Measurements from ENCODE around the gene TBC1D2B.
A peak's percentile ranks its signal among the peaks of the same experiment; 100 is the strongest.

TBC1D2B gene

DNA sequence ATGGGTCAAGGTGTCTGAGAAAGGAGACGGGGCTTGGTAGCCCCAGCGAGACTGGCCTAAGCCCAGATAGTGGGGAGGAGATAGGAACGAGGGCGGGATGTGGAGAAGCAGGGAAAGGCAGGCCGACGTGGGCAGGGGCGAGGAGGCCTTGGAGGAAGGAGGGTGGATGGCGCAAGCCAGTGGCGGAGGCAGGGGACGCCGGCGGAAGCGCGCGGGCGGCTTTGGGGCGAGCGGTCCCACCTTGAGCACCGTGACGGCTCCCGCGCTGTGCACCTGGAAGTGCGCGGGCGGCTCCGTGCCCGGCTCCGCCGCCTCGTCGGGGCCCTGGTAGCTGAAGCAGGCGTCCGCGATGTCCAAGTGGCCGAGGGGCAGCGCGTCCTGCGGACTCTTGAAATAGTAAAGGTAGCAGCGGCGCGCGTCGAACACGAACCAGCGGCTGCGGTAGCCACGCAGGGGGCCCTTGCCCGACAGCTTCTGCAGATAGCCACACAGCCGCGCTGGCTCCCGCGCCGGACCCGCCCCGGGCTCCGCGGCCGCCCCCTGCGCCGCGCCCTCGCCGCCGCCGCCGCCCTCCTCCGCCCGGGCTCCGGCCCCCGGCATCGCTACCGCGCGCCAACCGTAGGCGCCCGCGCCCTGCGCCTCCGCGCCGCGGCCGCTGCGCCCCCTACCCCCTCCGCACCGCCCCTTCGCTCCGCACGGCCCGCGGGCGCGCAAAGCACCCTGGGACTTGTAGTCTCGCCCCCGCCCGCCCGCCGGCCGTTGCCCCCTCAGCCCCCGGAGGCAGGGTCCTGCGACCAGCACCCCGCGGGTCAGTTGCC lies at the start of gene TBC1D2B:
Gene TBC1D2B (minus strand): TSS at position 659 of the 818 bp plus-strand sequence. CDS start 59 bp downstream, at position 600.
- H3K36me3 Mint-ChIP-seq (ENCODE audit: low read depth) = no peaks in the 10 kb centered on the region
- TF ChIP-seq, protein P1, sequence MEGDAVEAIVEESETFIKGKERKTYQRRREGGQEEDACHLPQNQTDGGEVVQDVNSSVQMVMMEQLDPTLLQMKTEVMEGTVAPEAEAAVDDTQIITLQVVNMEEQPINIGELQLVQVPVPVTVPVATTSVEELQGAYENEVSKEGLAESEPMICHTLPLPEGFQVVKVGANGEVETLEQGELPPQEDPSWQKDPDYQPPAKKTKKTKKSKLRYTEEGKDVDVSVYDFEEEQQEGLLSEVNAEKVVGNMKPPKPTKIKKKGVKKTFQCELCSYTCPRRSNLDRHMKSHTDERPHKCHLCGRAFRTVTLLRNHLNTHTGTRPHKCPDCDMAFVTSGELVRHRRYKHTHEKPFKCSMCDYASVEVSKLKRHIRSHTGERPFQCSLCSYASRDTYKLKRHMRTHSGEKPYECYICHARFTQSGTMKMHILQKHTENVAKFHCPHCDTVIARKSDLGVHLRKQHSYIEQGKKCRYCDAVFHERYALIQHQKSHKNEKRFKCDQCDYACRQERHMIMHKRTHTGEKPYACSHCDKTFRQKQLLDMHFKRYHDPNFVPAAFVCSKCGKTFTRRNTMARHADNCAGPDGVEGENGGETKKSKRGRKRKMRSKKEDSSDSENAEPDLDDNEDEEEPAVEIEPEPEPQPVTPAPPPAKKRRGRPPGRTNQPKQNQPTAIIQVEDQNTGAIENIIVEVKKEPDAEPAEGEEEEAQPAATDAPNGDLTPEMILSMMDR (IDR thresholded peaks at IDR 0.05; ENCODE audit: unreplicated experiment in 3 of 3) = no peak
- peak within 1 kb of the TSS; percentile 94 to 100 (median 98) for H3K4me3 Mint-ChIP-seq
- H3K4me1 Mint-ChIP-seq = peaks cover 29% of the 10 kb centered on the region
- no peaks in the 10 kb centered on the region for H3K27me3 Mint-ChIP-seq (ENCODE audit: low read depth)
- H3K27ac Mint-ChIP-seq = peak within 1 kb of the TSS; percentile 76 to 98 (median 90)
- no peaks in the 10 kb centered on the region for H3K9me3 Mint-ChIP-seq

DNA sequence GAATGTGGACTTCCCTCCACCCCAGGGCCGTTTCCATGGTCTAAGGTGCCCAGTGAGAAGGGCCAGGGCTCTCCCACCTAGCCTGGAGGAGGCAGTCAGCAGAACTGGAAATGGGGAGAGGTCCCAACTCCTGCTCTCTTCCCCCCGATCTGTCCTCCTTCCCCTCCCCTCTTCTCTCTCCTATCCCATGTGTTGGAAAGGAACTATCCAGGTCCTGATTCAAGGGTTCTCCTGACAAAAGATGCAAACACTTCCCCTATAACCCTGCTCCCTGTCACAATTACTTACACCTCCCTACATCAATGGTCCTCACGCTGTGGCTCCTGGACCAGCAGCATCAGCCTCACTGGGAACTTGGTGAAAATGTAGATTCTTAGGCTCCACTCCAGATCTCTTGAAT lies 47.8 kb upstream of the TBC1D2B start:
- Mint-ChIP-seq H3K36me3 (ENCODE audit: low read depth) (no peaks in the 10 kb centered on the region), H3K9me3 (no peaks in the 10 kb centered on the region), H3K27ac (no peak overlapping the region), H3K27me3 (ENCODE audit: low read depth) (peaks cover 10% of the 10 kb centered on the region), H3K4me3 (no peak overlapping the region), H3K4me1 (no peaks in the 10 kb centered on the region)
- TF ChIP-seq, protein P1 (IDR thresholded peaks at IDR 0.05; ENCODE audit: unreplicated experiment in 3 of 3) = no peak

DNA sequence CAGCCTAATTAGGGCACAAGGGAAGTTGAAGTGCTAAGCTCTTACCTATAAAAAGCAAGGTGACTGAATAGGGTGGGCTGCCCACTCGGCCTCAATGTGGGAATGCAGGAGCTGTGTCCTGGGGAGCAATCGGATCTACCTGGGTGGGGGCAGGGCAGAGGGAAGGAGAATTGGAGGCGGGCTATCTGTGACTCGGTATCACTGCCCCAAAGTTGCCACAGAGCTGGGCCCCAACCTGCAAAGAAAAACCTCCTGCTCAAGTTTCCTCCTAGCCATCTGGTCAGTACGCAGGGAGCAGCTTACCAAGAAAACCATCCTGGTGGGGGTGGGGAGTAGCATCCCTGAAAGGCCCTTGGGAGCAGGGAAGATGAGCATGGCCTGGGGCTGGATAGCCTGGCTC lies 43.0 kb upstream of the TBC1D2B start:
- no peaks in the 10 kb centered on the region for H3K4me1 Mint-ChIP-seq
- H3K4me3 Mint-ChIP-seq = no peak overlapping the region
- no peaks in the 10 kb centered on the region for H3K27me3 Mint-ChIP-seq (ENCODE audit: low read depth)
- TF ChIP-seq, protein P1 (IDR thresholded peaks at IDR 0.05; ENCODE audit: unreplicated experiment in 3 of 3) = no peak
- H3K27ac Mint-ChIP-seq = no peak overlapping the region
- H3K9me3 Mint-ChIP-seq = no peaks in the 10 kb centered on the region
- no peaks in the 10 kb centered on the region for H3K36me3 Mint-ChIP-seq (ENCODE audit: low read depth)

DNA sequence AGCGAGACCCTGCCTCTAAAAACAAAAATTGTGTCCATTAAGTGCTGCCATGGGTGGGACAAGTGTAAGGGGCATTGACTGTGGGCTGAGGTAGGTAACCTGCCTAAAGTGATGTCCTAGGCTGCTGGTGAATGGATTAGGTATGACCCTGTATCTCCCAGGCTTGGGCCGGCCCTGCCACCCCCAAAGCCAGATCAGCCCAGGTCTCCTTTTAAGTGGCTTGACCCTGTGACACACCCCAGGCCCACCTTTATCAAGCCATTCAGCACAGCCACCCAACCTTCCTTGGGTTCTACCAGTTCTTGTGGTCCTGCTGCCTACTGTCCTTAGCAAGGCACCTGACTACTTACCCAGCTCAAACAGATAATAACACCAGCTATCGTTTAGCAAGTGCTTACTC lies 35.0 kb upstream of the TBC1D2B start:
- Mint-ChIP-seq H3K9me3 (no peaks in the 10 kb centered on the region), H3K4me1 (no peaks in the 10 kb centered on the region), H3K4me3 (no peak overlapping the region), H3K27ac (no peak overlapping the region), H3K27me3 (ENCODE audit: low read depth) (no peaks in the 10 kb centered on the region), H3K36me3 (ENCODE audit: low read depth) (no peaks in the 10 kb centered on the region)
- TF ChIP-seq, protein P1 (IDR thresholded peaks at IDR 0.05; ENCODE audit: unreplicated experiment in 3 of 3) = no peak

DNA sequence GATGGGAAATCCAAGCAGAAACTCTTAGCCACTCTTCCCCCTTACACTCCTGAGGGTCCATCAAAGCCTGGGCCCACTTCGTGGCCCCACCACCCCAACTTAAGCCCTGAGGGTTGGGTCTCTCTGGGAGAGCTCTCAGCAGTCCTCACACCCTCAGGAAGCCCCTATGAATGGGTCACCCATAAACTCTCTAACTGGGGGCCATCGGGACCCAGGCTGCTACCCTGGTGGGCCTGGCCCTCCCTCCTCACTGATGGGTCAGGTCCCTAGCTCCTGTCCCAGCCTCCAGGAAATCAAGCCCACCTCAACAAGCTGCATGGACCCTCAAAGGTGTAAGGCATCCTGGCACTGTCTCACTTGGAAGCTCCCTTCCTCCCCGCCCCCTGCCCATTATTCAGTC lies 34.3 kb upstream of the TBC1D2B start:
- H3K27ac Mint-ChIP-seq = no peak overlapping the region
- H3K27me3 Mint-ChIP-seq (ENCODE audit: low read depth) = no peaks in the 10 kb centered on the region
- no peaks in the 10 kb centered on the region for H3K36me3 Mint-ChIP-seq (ENCODE audit: low read depth)
- TF ChIP-seq, protein P1 (IDR thresholded peaks at IDR 0.05; ENCODE audit: unreplicated experiment in 3 of 3) = no peak
- H3K4me3 Mint-ChIP-seq = no peak overlapping the region
- H3K4me1 Mint-ChIP-seq = no peaks in the 10 kb centered on the region
- H3K9me3 Mint-ChIP-seq = no peaks in the 10 kb centered on the region
